ENCODE data around the gene NHERF2.
A peak's percentile ranks its signal among the peaks of the same experiment; 100 is the strongest.
"Not testable (repeated sequence)": the region's sequence is repeated elsewhere in the genome, so short reads cannot be mapped to it uniquely, and the experiment has no call there.

The NHERF2 gene

GRCh38 chr16:2004795-2005517 is 21.7 kb upstream of the NHERF2 start:
- DNase-seq (ENCODE audit: insufficient read length, low spot score) (no peak), FAIRE-seq (no peak)

- FAIRE-seq (no peak), DNase-seq (ENCODE audit: insufficient read length, low spot score) (no peak)
Observed at GRCh38 chr16:2005646-2006045, 21.1 kb upstream of the NHERF2 start.

- no peak for DNase-seq (ENCODE audit: insufficient read length, low spot score)
- no peak for FAIRE-seq
Observed at GRCh38 chr16:2006317-2006716, 20.4 kb upstream of the NHERF2 start.

- FAIRE-seq (no peak), DNase-seq (ENCODE audit: insufficient read length, low spot score) (no peak)
Observed at GRCh38 chr16:2007081-2007836, 19.4 kb upstream of the NHERF2 start.

- FAIRE-seq (no peak), DNase-seq (ENCODE audit: insufficient read length, low spot score) (no peak)
Observed at GRCh38 chr16:2008009-2008526, 18.6 kb upstream of the NHERF2 start.

GRCh38 chr16:2008631-2009163 is 18.0 kb upstream of the NHERF2 start:
- peak; percentile 4 for FAIRE-seq

GRCh38 chr16:2009164-2009711 is 17.5 kb upstream of the NHERF2 start:
- DNase-seq (ENCODE audit: insufficient read length, low spot score), result no peak
- no peak for FAIRE-seq

More at GRCh38 chr16:2008631-2009163, 18.0 kb upstream of the NHERF2 start:
- DNase-seq (ENCODE audit: insufficient read length, low spot score), result no peak

GRCh38 chr16:2009791-2010510 is 16.8 kb upstream of the NHERF2 start, which contains the start of gene ZNF598:
TSS of gene ZNF598 (minus strand) at chr16:2009821.
- DNase-seq (ENCODE audit: insufficient read length, low spot score), result peak; percentile 92

GRCh38 chr16:2011726-2012125 is 15.0 kb upstream of the NHERF2 start:
- not testable (repeated sequence) for FAIRE-seq; DNase-seq (ENCODE audit: insufficient read length, low spot score)

More at GRCh38 chr16:2009791-2010510, 16.8 kb upstream of the NHERF2 start, which contains the start of gene ZNF598:
- peak; percentile 88 for FAIRE-seq

GRCh38 chr16:2013527-2013926 is 13.2 kb upstream of the NHERF2 start:
- DNase-seq (ENCODE audit: insufficient read length, low spot score), result no peak
- FAIRE-seq, result no peak

GRCh38 chr16:2015117-2015946 is 11.4 kb upstream of the NHERF2 start:
- no peak for DNase-seq (ENCODE audit: insufficient read length, low spot score)
- no peak for FAIRE-seq

GRCh38 chr16:2015947-2016208 is 10.8 kb upstream of the NHERF2 start:
- DNase-seq (ENCODE audit: insufficient read length, low spot score), result no peak
- no peak for FAIRE-seq

GRCh38 chr16:2016407-2016922 is 10.2 kb upstream of the NHERF2 start:
- DNase-seq (ENCODE audit: insufficient read length, low spot score) (no peak), FAIRE-seq (no peak)

- DNase-seq (ENCODE audit: insufficient read length, low spot score), result no peak
Observed at GRCh38 chr16:2019518-2019920, 7.2 kb upstream of the NHERF2 start, which contains the start of gene NPW. TSS of gene NPW (plus strand) at chr16:2019785.

GRCh38 chr16:2019921-2020831 is 6.5 kb upstream of the NHERF2 start:
- no peak for FAIRE-seq

More at GRCh38 chr16:2019518-2019920, 7.2 kb upstream of the NHERF2 start, which contains the start of gene NPW:
- FAIRE-seq, result no peak

GRCh38 chr16:2022723-2023091 is 4.0 kb upstream of the NHERF2 start:
- FAIRE-seq, result peak; percentile 90

More at GRCh38 chr16:2019921-2020831, 6.5 kb upstream of the NHERF2 start:
- no peak for DNase-seq (ENCODE audit: insufficient read length, low spot score)

GRCh38 chr16:2023092-2024031 is 3.3 kb upstream of the NHERF2 start:
- DNase-seq (ENCODE audit: insufficient read length, low spot score) (peak; percentile 92), FAIRE-seq (peak; percentile 95)

More at GRCh38 chr16:2022723-2023091, 4.0 kb upstream of the NHERF2 start:
- no peak for DNase-seq (ENCODE audit: insufficient read length, low spot score)
